Ovary (tissue), 1 donor: ENCODE data around the gene CADPS2.

Experiments
- EP300 ChIP-seq: sonication (generic); formaldehyde crosslinking; IDR thresholded peaks from one replicate; pipeline ENCODE4 v1.6.1; 2017; ENCODE audit warnings: antibody characterized with exemption
- POLR2A ChIP-seq: fragments of 450-650 bp; IDR thresholded peaks from one replicate; pipeline ENCODE4 v1.6.1; 2017; ENCODE audit warnings: antibody characterized with exemption, mild to moderate bottlenecking, moderate library complexity

- TF ChIP-seq EP300 (no peak), POLR2A (no peak)
These were observed 545.8 kb downstream of the CADPS2 start for GRCh38 chr7:122340427-122340826.
